HepG2 (cell line): Measurements from ENCODE around the gene ASB14. TPM values are rescaled to one million over a fixed set of nuclear protein-coding genes. Genes with fewer than 3 reads are reported as not detected.

Source experiments
- AKNA ChIP-seq: sonication (generic); formaldehyde crosslinking; IDR thresholded peaks from 2 replicates; pipeline ENCODE4 v1.4.0; 2020; ENCODE audit warnings: missing genetic modification reagents, borderline replicate concordance
- ARNT2 ChIP-seq: sonication (generic); formaldehyde crosslinking; IDR thresholded peaks from 2 replicates; pipeline ENCODE4 v1.8.0; 2022; ENCODE audit warnings: mild to moderate bottlenecking, low read depth, missing genetic modification reagents, moderate library complexity
- FOXO1 ChIP-seq: sonication (generic); formaldehyde crosslinking; IDR thresholded peaks from 2 replicates; pipeline ENCODE4 v1.4.0; 2020; ENCODE audit warnings: missing genetic modification reagents
- GABPB1 ChIP-seq: IDR thresholded peaks from 2 replicates; pipeline ENCODE4 v1.6.1; 2016; ENCODE audit warnings: mild to moderate bottlenecking, missing genetic modification reagents, moderate library complexity, missing compliant biosample characterization
- GLMP ChIP-seq: sonication (generic); formaldehyde crosslinking; IDR thresholded peaks from 2 replicates; pipeline ENCODE4 v1.9.0; 2021; ENCODE audit warnings: missing genetic modification reagents, mild to moderate bottlenecking, borderline replicate concordance
- HDAC6 ChIP-seq: fragments of 200-600 bp; sonication (generic); IDR thresholded peaks from 2 replicates; pipeline ENCODE4 v1.7.0; 2017; ENCODE audit warnings: mild to moderate bottlenecking, antibody characterized with exemption, low read length, low read depth
- JARID2 ChIP-seq: sonication (generic); formaldehyde crosslinking; IDR thresholded peaks from 2 replicates; pipeline ENCODE4 v1.8.1; 2023; ENCODE audit warnings: missing genetic modification reagents, inconsistent platforms; ENCODE audit not compliant: insufficient replicate concordance
- MIER3 ChIP-seq: IDR thresholded peaks from 2 replicates; pipeline ENCODE4 v1.6.1; 2016; ENCODE audit warnings: missing compliant biosample characterization, borderline replicate concordance
- NCOR1 ChIP-seq: fragments of 200-600 bp; sonication (generic); IDR thresholded peaks from 2 replicates; pipeline ENCODE4 v1.7.0; 2017; ENCODE audit warnings: antibody characterized with exemption, low read length, borderline replicate concordance
- NFIB ChIP-seq: sonication (generic); formaldehyde crosslinking; IDR thresholded peaks from 2 replicates; pipeline ENCODE4 v1.9.0; 2021; ENCODE audit warnings: missing genetic modification reagents, mild to moderate bottlenecking, borderline replicate concordance
- PLRG1 ChIP-seq: fragments of 450-650 bp; conservative IDR thresholded peaks from 2 replicates; pipeline ENCODE4 v1.6.1; 2016
- SNAPC2 ChIP-seq: sonication (generic); formaldehyde crosslinking; IDR thresholded peaks from 2 replicates; pipeline ENCODE4 v1.8.1; 2022; ENCODE audit warnings: mild to moderate bottlenecking, missing genetic modification reagents
- ZBTB1 ChIP-seq: sonication (generic); formaldehyde crosslinking; IDR thresholded peaks from 2 replicates; pipeline ENCODE4 v1.4.0; 2020; ENCODE audit warnings: missing genetic modification reagents, borderline replicate concordance
- ZNF280D ChIP-seq: sonication (generic); formaldehyde crosslinking; IDR thresholded peaks from 2 replicates; pipeline ENCODE4 v1.5.1; 2020; ENCODE audit warnings: mild to moderate bottlenecking, missing genetic modification reagents
- ZNF496 ChIP-seq: sonication (generic); formaldehyde crosslinking; IDR thresholded peaks from 2 replicates; pipeline ENCODE4 v1.8.1; 2023; ENCODE audit warnings: mild to moderate bottlenecking, moderate library complexity, missing genetic modification reagents; ENCODE audit not compliant: insufficient replicate concordance
- ZNF510 ChIP-seq: sonication (generic); formaldehyde crosslinking; IDR thresholded peaks from 2 replicates; pipeline ENCODE4 v1.4.0; 2020; ENCODE audit warnings: low read depth, mild to moderate bottlenecking, missing genetic modification reagents
- ZNF550 ChIP-seq: sonication (generic); formaldehyde crosslinking; IDR thresholded peaks from 2 replicates; pipeline ENCODE4 v1.4.0; 2020; ENCODE audit warnings: mild to moderate bottlenecking, missing genetic modification reagents, borderline replicate concordance
- ZNF597 ChIP-seq: sonication (generic); formaldehyde crosslinking; IDR thresholded peaks from 2 replicates; pipeline ENCODE4 v1.5.0; 2020; ENCODE audit warnings: missing genetic modification reagents
- ZSCAN31 ChIP-seq: sonication (generic); formaldehyde crosslinking; IDR thresholded peaks from 2 replicates; pipeline ENCODE4 v1.5.0; 2020; ENCODE audit warnings: low read depth, mild to moderate bottlenecking, missing genetic modification reagents
- polyA plus RNA-seq, 8 experiments: library from polyadenylated mRNA; depleted of rRNA in 3 of 8; stranded (reverse) in 7 of 8; unstranded in 1 of 8; fragments of >200 nt; fragmentation: Illumina TruSeq in 4 of 8; extraction: Trizol in 4 of 8; gene quantifications; 2 replicates each; pipeline versions ENCODE4 v1.2.1 to v1.2.3, GENCODE V29; 2011 to 2016; ENCODE audit warnings: low read depth in 4 of 8, missing spikeins in 1 of 8, mixed read lengths in 1 of 8; ENCODE audit not compliant: insufficient read depth in 1 of 8
- total RNA-seq, 5 experiments: library from RNA; depleted of rRNA; stranded (reverse); fragments of >200 nt; fragmentation: Illumina TruSeq; extraction: Trizol; gene quantifications; 2 replicates each; pipeline ENCODE4 v1.2.3, GENCODE V29; 2016; ENCODE audit warnings: low read depth in 1 of 5

Gene ASB14
- total and polyA plus RNA-seq, 2 of the 13 experiments (the other 11 are each of a cell fraction or from before 2014, with no cell fraction given), result not detected

GRCh38 chr3:57227204-57227929 lies 65.1 kb downstream of the ASB14 start, which contains the start of gene APPL1 (continued):
- 0 out of 2 replicates have a peak, but pooled peaks have one; percentile 36 for TF ChIP-seq MIER3 (CRISPR knock-in tag)
- TF ChIP-seq HDAC6, result no peak
- TF ChIP-seq ZNF550 (CRISPR knock-in tag), result no peak
- TF ChIP-seq ZNF280D (CRISPR knock-in tag), result no peak
- no peak for TF ChIP-seq AKNA (CRISPR knock-in tag)
- TF ChIP-seq ZBTB1 (CRISPR knock-in tag), result 0 out of 2 replicates have a peak, but pooled peaks have one; percentile 30
- no peak for TF ChIP-seq JARID2 (CRISPR knock-in tag)
- TF ChIP-seq NFIB (CRISPR knock-in tag), result no peak
- peak; percentile 93 for TF ChIP-seq GABPB1 (CRISPR knock-in tag)
- peak; percentile 90 for TF ChIP-seq ARNT2 (CRISPR knock-in tag)
- peak; percentile 82 for TF ChIP-seq ZSCAN31 (CRISPR knock-in tag)
- 0 out of 2 replicates have a peak, but pooled peaks have one; percentile 33 for TF ChIP-seq SNAPC2 (CRISPR knock-in tag)
- TF ChIP-seq FOXO1 (CRISPR knock-in tag), result no peak
- TF ChIP-seq PLRG1, result no peak
- TF ChIP-seq GLMP (CRISPR knock-in tag), result no peak
- TF ChIP-seq NCOR1, result no peak
- TF ChIP-seq ZNF597 (CRISPR knock-in tag), result no peak
- TF ChIP-seq ZNF510 (CRISPR knock-in tag), result no peak
- no peak for TF ChIP-seq ZNF496 (CRISPR knock-in tag)
